Ovary (tissue), 3 donors: Measurements from ENCODE around the gene FXYD1.

Source experiments
- CTCF ChIP-seq, 3 donors: fragments of 450-650 bp in 2 of 3; fragments of 200-600 bp in 1 of 3; IDR thresholded peaks; one replicate each; pipeline versions ENCODE4 v1.5.1 to v1.8.0; 2016 to 2022; ENCODE audit warnings: antibody characterized with exemption in 3 of 3, mild to moderate bottlenecking in 1 of 3
- EP300 ChIP-seq: sonication (generic); formaldehyde crosslinking; IDR thresholded peaks from one replicate; pipeline ENCODE4 v1.6.1; 2017; ENCODE audit warnings: antibody characterized with exemption
- POLR2A ChIP-seq: fragments of 450-650 bp; IDR thresholded peaks from one replicate; pipeline ENCODE4 v1.6.1; 2017; ENCODE audit warnings: antibody characterized with exemption, mild to moderate bottlenecking, moderate library complexity
- donor health status: DM: no; HTN: no; CAD: no.

- TF ChIP-seq CTCF (IDR thresholded peaks at IDR 0.05) (no peak), POLR2A (no peak), EP300 (no peak)
These were observed at the start of gene FXYD1 for GRCh38 chr19:35138305-35138892.
